ENCODE results near the gene LINGO3.

DNA sequence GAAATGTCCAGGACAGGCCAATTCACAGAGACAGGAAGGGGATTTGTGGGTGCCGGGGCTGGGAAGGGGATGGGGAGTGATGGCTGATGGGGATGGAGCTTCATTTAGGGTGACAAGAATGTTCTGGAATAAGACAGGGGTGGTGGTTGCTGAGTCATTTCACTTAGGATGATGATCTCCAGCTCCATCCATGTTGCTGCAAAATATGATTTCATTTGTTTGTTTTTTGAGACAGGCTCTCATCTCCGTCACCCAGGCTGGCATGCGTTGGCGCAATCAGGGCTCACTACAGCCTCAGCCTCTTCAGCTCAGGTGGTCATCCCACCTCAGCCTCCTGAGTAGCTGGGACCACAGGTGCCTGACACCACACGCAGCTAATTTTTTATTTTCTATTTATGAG lies 48.6 kb downstream of the LINGO3 start:
- no peak for TF ChIP-seq ZNF274 (IDR thresholded peaks at IDR 0.05; ENCODE audit: low read depth, low read length)
- no peak for TF ChIP-seq SUZ12 (IDR thresholded peaks at IDR 0.05; ENCODE audit: extremely low read depth, insufficient read depth, insufficient read length)
- no peak for TF ChIP-seq YY1 (IDR thresholded peaks at IDR 0.05; ENCODE audit: insufficient read depth, insufficient read length)

All from NT2/D1 (cell line).